Liver (tissue), 9 donors: ENCODE results near the gene LPP. TPM values are rescaled to one million over a fixed set of nuclear protein-coding genes. Genes with fewer than 3 reads are reported as not detected.

Source experiments
- DNase-seq: peaks from one replicate; pipeline ENCODE4 v3.0.0-alpha.2; 2017; ENCODE audit warnings: low spot score
- H3K27ac ChIP-seq, 2 donors: one replicate each; pipeline ENCODE4 v1.7.0; 2013; ENCODE audit warnings: inconsistent platforms in 2 of 2, low read length in 2 of 2, control low read depth in 1 of 2, low read depth in 1 of 2, mild to moderate bottlenecking in 1 of 2
- H3K27me3 ChIP-seq, 4 donors: one replicate each; pipeline versions ENCODE4 v1.6.1 to v1.7.0; 2013; ENCODE audit warnings: low read length in 3 of 4, inconsistent platforms in 1 of 4, mild to moderate bottlenecking in 1 of 4, moderate library complexity in 1 of 4; ENCODE audit not compliant: control insufficient read depth in 4 of 4, insufficient read depth in 4 of 4
- H3K36me3 ChIP-seq, 4 donors: one replicate each; pipeline versions ENCODE4 v1.6.1 to v1.7.0; 2013; ENCODE audit warnings: low read length in 3 of 4, mild to moderate bottlenecking in 3 of 4, low read depth in 1 of 4, moderate library complexity in 1 of 4; ENCODE audit not compliant: control insufficient read depth in 4 of 4, insufficient read depth in 3 of 4
- H3K4me1 ChIP-seq, 4 donors: one replicate each; pipeline versions ENCODE4 v1.6.1 to v1.7.0; 2013; ENCODE audit warnings: low read length in 3 of 4, mild to moderate bottlenecking in 3 of 4, moderate library complexity in 1 of 4; ENCODE audit not compliant: control insufficient read depth in 4 of 4, insufficient read depth in 4 of 4
- H3K4me3 ChIP-seq, 3 donors: one replicate each; pipeline versions ENCODE4 v1.6.1 to v1.7.0; 2013; ENCODE audit warnings: low read length in 3 of 3, control low read depth in 1 of 3, low read depth in 1 of 3, mild to moderate bottlenecking in 1 of 3
- H3K9ac ChIP-seq, 2 donors: one replicate each; pipeline ENCODE4 v1.7.0; 2013; ENCODE audit warnings: low read length in 2 of 2, mild to moderate bottlenecking in 2 of 2, moderate library complexity in 2 of 2, control low read depth in 1 of 2, low read depth in 1 of 2
- H3K9me3 ChIP-seq, 4 donors: one replicate each; pipeline versions ENCODE4 v1.6.1 to v1.7.0; 2013; ENCODE audit warnings: low read length in 3 of 4; ENCODE audit not compliant: control insufficient read depth in 4 of 4
- CTCF ChIP-seq: fragments of 150-350 bp; IDR thresholded peaks from 2 replicates; pipeline ENCODE4 v1.5.1; 2017; ENCODE audit warnings: improper control_type of control experiment, low read depth, low read length; ENCODE audit not compliant: missing input control
- EGR1 ChIP-seq, 2 donors: IDR thresholded peaks; 2 replicates each; pipeline ENCODE4 v1.6.1; 2016 to 2018; ENCODE audit warnings: antibody characterized with exemption in 2 of 2, low read depth in 2 of 2
- FOXA2 ChIP-seq: IDR thresholded peaks from 2 replicates; pipeline ENCODE4 v1.6.1; 2016; ENCODE audit warnings: antibody characterized with exemption
- GABPA ChIP-seq, 2 donors: IDR thresholded peaks in 1 of 2; conservative IDR thresholded peaks in 1 of 2; 2 replicates each; pipeline ENCODE4 v1.6.1; 2016; ENCODE audit warnings: antibody characterized with exemption in 2 of 2, mild to moderate bottlenecking in 1 of 2, moderate library complexity in 1 of 2
- NR2F2 ChIP-seq: IDR thresholded peaks from 2 replicates; pipeline ENCODE4 v1.6.1; 2016; ENCODE audit warnings: antibody characterized with exemption
- RAD21 ChIP-seq, 2 donors: IDR thresholded peaks; 2 replicates each; pipeline ENCODE4 v1.6.1; 2016; ENCODE audit warnings: antibody characterized with exemption in 2 of 2, mild to moderate bottlenecking in 2 of 2
- REST ChIP-seq: IDR thresholded peaks from 2 replicates; pipeline ENCODE4 v1.6.1; 2016; ENCODE audit warnings: antibody characterized with exemption, mild to moderate bottlenecking
- RXRA ChIP-seq, 2 donors: IDR thresholded peaks; 2 replicates each; pipeline ENCODE4 v1.6.1; 2017 to 2018; ENCODE audit warnings: antibody characterized with exemption in 2 of 2, mild to moderate bottlenecking in 1 of 2
- SP1 ChIP-seq: IDR thresholded peaks from 2 replicates; pipeline ENCODE4 v1.6.1; 2018; ENCODE audit warnings: antibody characterized with exemption, mild to moderate bottlenecking
- YY1 ChIP-seq: IDR thresholded peaks from 2 replicates; pipeline ENCODE4 v1.6.1; 2016; ENCODE audit warnings: antibody characterized with exemption, mild to moderate bottlenecking
- WGBS: extraction: QIAGEN DNeasy Blood & Tissue Kit; methylation state at CpG from one replicate; pipeline ENCODE4 v1.1.7; 2013; 5-methylcytosine and 5-hydroxymethylcytosine counted together
- polyA plus RNA-seq, 2 donors: library from polyadenylated mRNA; stranded (reverse) in 1 of 2; unstranded in 1 of 2; fragments of 200-250 nt in 1 of 2; fragments of >200 nt in 1 of 2; fragmentation: Nextera tagmentation in 1 of 2; extraction: Ambion mirVana in 1 of 2; gene quantifications; one replicate each; pipeline versions ENCODE4 v1.2.1 to v1.2.3, GENCODE V29; 2013 to 2015
- total RNA-seq, 2 donors: library from RNA; depleted of rRNA; stranded (reverse); fragments of >200 nt; gene quantifications; one replicate each; pipeline ENCODE4 v1.2.3, GENCODE V29; 2014
- TF ChIP-seq, protein P1 (sequence below): IDR thresholded peaks from 2 replicates; pipeline ENCODE4 v1.6.1; 2016; ENCODE audit warnings: antibody characterized with exemption
- TF ChIP-seq, protein P2 (sequence below): IDR thresholded peaks from 2 replicates; pipeline ENCODE4 v1.6.1; 2016; ENCODE audit warnings: antibody characterized with exemption
- donor health status: healthy.
- donor health status: healthy.
- donor health status: healthy.
- donor health status: healthy.
- donor health status: healthy.

Gene LPP
- total and polyA plus RNA-seq, 4 donors = 3.3 to 53.7 (median 28.2) TPM

GRCh38 chr3:188901126-188901525 lies 747.2 kb downstream of the LPP start (continued):
- TF ChIP-seq REST = no peak
- no peak for TF ChIP-seq NR2F2
- TF ChIP-seq, protein P1, sequence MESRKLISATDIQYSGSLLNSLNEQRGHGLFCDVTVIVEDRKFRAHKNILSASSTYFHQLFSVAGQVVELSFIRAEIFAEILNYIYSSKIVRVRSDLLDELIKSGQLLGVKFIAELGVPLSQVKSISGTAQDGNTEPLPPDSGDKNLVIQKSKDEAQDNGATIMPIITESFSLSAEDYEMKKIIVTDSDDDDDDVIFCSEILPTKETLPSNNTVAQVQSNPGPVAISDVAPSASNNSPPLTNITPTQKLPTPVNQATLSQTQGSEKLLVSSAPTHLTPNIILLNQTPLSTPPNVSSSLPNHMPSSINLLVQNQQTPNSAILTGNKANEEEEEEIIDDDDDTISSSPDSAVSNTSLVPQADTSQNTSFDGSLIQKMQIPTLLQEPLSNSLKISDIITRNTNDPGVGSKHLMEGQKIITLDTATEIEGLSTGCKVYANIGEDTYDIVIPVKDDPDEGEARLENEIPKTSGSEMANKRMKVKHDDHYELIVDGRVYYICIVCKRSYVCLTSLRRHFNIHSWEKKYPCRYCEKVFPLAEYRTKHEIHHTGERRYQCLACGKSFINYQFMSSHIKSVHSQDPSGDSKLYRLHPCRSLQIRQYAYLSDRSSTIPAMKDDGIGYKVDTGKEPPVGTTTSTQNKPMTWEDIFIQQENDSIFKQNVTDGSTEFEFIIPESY = no peak
- no peak for TF ChIP-seq RAD21 (IDR thresholded peaks at IDR 0.05)

- H3K9me3 ChIP-seq = no peaks in the 10 kb centered on the region
- no peak for TF ChIP-seq SP1
- TF ChIP-seq GABPA (IDR thresholded peaks at IDR 0.05 in 1 of 2, conservative IDR thresholded peaks at IDR 0.05 in 1 of 2) = no peak
- TF ChIP-seq NR2F2 = no peak
- TF ChIP-seq FOXA2 = no peak
- no peak for TF ChIP-seq EGR1 (IDR thresholded peaks at IDR 0.05; ENCODE audit: low read depth in 2 of 2)
- no peak for TF ChIP-seq RXRA (IDR thresholded peaks at IDR 0.05)
- TF ChIP-seq, protein P1 = no peak
- TF ChIP-seq RAD21 (IDR thresholded peaks at IDR 0.05) = no peak
- TF ChIP-seq CTCF = no peak
- TF ChIP-seq, protein P2, sequence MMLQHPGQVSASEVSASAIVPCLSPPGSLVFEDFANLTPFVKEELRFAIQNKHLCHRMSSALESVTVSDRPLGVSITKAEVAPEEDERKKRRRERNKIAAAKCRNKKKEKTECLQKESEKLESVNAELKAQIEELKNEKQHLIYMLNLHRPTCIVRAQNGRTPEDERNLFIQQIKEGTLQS = no peak
- TF ChIP-seq YY1 = no peak
- no peak for DNase-seq
- no peaks in the 10 kb centered on the region for H3K27me3 ChIP-seq
- H3K36me3 ChIP-seq = no peaks in the 10 kb centered on the region
- no peak overlapping the region for H3K4me3 ChIP-seq
- WGBS = 95% methylated on average over 4 of the region's 4 CpGs
- no peak overlapping the region for H3K9ac ChIP-seq
- no peaks in the 10 kb centered on the region for H3K4me1 ChIP-seq
- H3K27ac ChIP-seq = no peak overlapping the region
Measured at GRCh38 chr3:188901671-188902287, 747.8 kb downstream of the LPP start.
